GM10266 (cell line): ENCODE measurements around the gene EFHD2.
"Not testable (repeated sequence)": the region's sequence is repeated elsewhere in the genome, so short reads cannot be mapped to it uniquely, and the experiment has no call there.

Experiments
- DNase-seq: peaks from one replicate; pipeline ENCODE4 v3.0.0; 2012; ENCODE audit errors: extremely low spot score
- TF ChIP-seq, protein P1 (sequence below): IDR thresholded peaks from 2 replicates; pipeline ENCODE4 v1.5.1; 2012; ENCODE audit warnings: mild to moderate bottlenecking, low read depth; ENCODE audit not compliant: control insufficient read depth, insufficient read depth; ENCODE audit errors: missing control alignments

EFHD2 gene

GRCh38 chr1:15429701-15430149, 20.0 kb downstream of the EFHD2 start:
- DNase-seq, result no peak
- TF ChIP-seq, protein P1, sequence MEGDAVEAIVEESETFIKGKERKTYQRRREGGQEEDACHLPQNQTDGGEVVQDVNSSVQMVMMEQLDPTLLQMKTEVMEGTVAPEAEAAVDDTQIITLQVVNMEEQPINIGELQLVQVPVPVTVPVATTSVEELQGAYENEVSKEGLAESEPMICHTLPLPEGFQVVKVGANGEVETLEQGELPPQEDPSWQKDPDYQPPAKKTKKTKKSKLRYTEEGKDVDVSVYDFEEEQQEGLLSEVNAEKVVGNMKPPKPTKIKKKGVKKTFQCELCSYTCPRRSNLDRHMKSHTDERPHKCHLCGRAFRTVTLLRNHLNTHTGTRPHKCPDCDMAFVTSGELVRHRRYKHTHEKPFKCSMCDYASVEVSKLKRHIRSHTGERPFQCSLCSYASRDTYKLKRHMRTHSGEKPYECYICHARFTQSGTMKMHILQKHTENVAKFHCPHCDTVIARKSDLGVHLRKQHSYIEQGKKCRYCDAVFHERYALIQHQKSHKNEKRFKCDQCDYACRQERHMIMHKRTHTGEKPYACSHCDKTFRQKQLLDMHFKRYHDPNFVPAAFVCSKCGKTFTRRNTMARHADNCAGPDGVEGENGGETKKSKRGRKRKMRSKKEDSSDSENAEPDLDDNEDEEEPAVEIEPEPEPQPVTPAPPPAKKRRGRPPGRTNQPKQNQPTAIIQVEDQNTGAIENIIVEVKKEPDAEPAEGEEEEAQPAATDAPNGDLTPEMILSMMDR, result no peak

- TF ChIP-seq, protein P1, result peak; percentile 96
- DNase-seq, result peak; percentile 86
These were observed 21.3 kb downstream of the EFHD2 start for GRCh38 chr1:15430787-15431570.

DNA sequence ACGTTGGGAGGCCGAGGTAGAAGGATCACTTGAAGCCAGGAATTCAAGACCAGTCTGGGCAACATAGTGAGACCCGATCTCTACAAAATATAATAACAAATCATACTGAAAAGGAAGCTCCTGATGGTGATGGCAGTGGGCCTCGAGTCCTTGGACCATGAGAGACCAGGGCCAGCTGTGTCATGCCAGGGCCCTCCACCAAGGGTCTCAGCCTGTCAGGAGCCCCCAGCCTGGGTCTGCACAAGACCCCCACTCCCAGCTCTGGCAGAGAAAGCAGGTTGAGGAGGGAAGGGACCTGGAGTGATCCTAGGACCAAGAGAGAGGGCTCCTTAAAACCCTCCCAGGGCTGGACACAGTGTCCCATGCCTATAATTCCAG, 21.9 kb downstream of the EFHD2 start:
- DNase-seq, result no peak
- TF ChIP-seq, protein P1, result no peak

DNA sequence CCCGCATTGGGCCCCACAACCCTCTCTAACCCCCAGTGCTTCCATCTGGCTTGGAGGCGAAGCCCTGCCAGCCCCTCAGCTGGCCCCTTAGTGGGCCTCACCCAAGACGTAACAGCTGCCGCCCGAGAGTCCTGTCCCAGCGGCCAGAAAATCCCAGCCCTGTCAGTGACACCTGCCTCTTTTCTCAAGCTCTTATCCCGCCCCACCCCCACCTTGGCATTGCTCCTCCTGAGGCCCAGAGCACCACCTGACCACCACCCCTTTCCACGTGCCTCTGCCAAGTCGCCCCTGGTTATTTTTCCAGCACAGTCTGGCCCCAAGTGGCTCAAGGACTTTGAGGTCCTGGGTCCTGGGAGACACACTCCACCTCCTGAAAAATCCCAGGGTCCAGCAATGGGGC, 22.6 kb downstream of the EFHD2 start:
- no peak for DNase-seq
- TF ChIP-seq, protein P1, result no peak

- no peak for DNase-seq
- TF ChIP-seq, protein P1, result no peak
These were observed 23.8 kb downstream of the EFHD2 start for GRCh38 chr1:15433471-15433870.

- DNase-seq, result not testable (repeated sequence)
These were observed 25.1 kb downstream of the EFHD2 start for GRCh38 chr1:15434739-15435138.

GRCh38 chr1:15435239-15436077, 25.8 kb downstream of the EFHD2 start:
- DNase-seq, result no peak
- TF ChIP-seq, protein P1, result no peak
